COLO668 (cell line): ENCODE results near the gene FAM3A.

ENCODE experiments used
- DNase-seq: peaks from one replicate; lab custom pipeline; 2025; ENCODE audit not compliant: unreplicated experiment; lab: John Stamatoyannopoulos, UW

The FAM3A gene

GRCh38 chrX:154483325-154483724 lies 32.7 kb downstream of the FAM3A start:
- no peak for DNase-seq

- no peak for DNase-seq
These were observed 33.2 kb downstream of the FAM3A start for GRCh38 chrX:154482786-154483185.

- no peak for DNase-seq
These were observed 34.0 kb downstream of the FAM3A start for GRCh38 chrX:154481911-154482601.

- DNase-seq: no peak
These were observed 34.8 kb downstream of the FAM3A start for GRCh38 chrX:154481195-154481594.

GRCh38 chrX:154478728-154479622 lies 37.1 kb downstream of the FAM3A start, which contains the start of gene LAGE3:
Gene LAGE3 (minus strand): TSS chrX:154479281. CDS start chrX:154478915, 366 bp downstream.
- peak; percentile 97 for DNase-seq

- no peak for DNase-seq
These were observed 38.0 kb downstream of the FAM3A start for GRCh38 chrX:154477891-154478477.

GRCh38 chrX:154476821-154477220 lies 39.2 kb downstream of the FAM3A start:
- peak; percentile 17 for DNase-seq

- no peak for DNase-seq
These were observed 42.3 kb downstream of the FAM3A start for GRCh38 chrX:154473683-154474082.

- DNase-seq: no peak
These were observed 43.1 kb downstream of the FAM3A start for GRCh38 chrX:154472685-154473632.

- no peak for DNase-seq
These were observed 44.0 kb downstream of the FAM3A start for GRCh38 chrX:154471839-154472684.

GRCh38 chrX:154470914-154471568 lies 45.0 kb downstream of the FAM3A start:
- DNase-seq: no peak

- no peak for DNase-seq
These were observed 45.6 kb downstream of the FAM3A start for GRCh38 chrX:154470434-154470833.

GRCh38 chrX:154469880-154470279 lies 46.2 kb downstream of the FAM3A start:
- no peak for DNase-seq

GRCh38 chrX:154469114-154469513 lies 46.9 kb downstream of the FAM3A start:
- DNase-seq: no peak

- no peak for DNase-seq
These were observed 47.8 kb downstream of the FAM3A start for GRCh38 chrX:154468217-154468616.

- DNase-seq: no peak
These were observed 48.5 kb downstream of the FAM3A start for GRCh38 chrX:154467556-154467955.

GRCh38 chrX:154466907-154467306 lies 49.1 kb downstream of the FAM3A start:
- DNase-seq: no peak

- DNase-seq: no peak
These were observed 50.0 kb downstream of the FAM3A start for GRCh38 chrX:154466036-154466435.

- no peak for DNase-seq
These were observed 50.4 kb downstream of the FAM3A start for GRCh38 chrX:154465601-154466000.
